IMR-90 (cell line): ENCODE measurements around the gene SLIT1.

ENCODE experiments used
- CEBPB ChIP-seq: IDR thresholded peaks from 2 replicates; pipeline ENCODE4 v1.6.1; 2012; ENCODE audit warnings: low read depth, low read length, improper control_type of control experiment
- MAFK ChIP-seq: IDR thresholded peaks from 2 replicates; pipeline ENCODE4 v1.6.1; 2012; ENCODE audit warnings: low read depth, low read length, improper control_type of control experiment
- MAZ ChIP-seq: IDR thresholded peaks from 2 replicates; pipeline ENCODE4 v1.6.1; 2012; ENCODE audit warnings: low read depth, mild to moderate bottlenecking, low read length, improper control_type of control experiment, moderate library complexity, borderline replicate concordance
- POLR2A ChIP-seq: IDR thresholded peaks from 2 replicates; pipeline ENCODE4 v1.6.1; 2012; ENCODE audit warnings: mild to moderate bottlenecking, low read depth, low read length
- RCOR1 ChIP-seq: IDR thresholded peaks from 2 replicates; pipeline ENCODE4 v1.6.1; 2012; ENCODE audit warnings: mild to moderate bottlenecking, low read length, improper control_type of control experiment; ENCODE audit not compliant: insufficient replicate concordance
- TF ChIP-seq, protein P1 (sequence below): conservative IDR thresholded peaks from 2 replicates; pipeline ENCODE4 v1.5.1; 2012; ENCODE audit warnings: mild to moderate bottlenecking, low read depth, low read length, improper control_type of control experiment

DNA sequence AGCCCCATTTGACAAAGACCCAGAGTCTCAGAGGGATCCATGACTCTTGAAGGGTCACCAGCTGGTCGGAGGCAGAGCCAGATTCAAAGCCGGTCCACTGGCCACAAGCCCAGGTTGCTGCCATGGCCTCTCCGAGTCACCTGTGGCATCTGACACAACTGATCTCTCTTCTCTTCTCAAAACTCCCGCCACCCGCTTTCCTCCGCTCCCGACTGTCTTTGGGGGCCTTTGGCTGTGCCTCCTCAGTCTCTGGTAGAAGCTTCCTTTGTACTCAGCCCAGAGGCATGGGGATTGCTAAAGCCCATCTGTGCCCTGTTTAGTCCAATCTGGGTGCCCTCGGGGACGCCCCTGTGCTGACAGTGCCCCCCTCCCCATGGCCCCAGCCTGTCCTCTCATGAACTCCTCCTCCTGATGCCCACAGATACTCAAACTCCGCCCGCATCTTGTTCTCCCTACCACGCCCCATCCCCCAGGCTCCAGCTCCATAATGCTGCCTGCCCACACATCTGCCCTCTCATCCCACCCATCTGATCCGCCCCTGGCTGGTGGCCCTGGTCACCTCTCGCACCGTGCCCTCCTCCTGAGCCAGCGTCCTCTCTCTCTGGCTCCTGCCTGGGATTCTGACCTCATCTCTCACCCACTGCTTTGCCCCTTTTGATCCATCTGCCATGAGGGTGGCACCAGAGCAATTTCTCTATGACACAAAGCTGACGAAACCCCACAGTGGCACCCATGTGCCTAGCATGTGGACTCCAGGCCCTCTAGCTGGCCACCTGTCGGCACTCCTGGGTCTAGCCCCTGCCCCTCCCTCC lies 150.6 kb downstream of the SLIT1 start:
- TF ChIP-seq POLR2A = no peak
- TF ChIP-seq RCOR1 = no peak
- TF ChIP-seq, protein P1, sequence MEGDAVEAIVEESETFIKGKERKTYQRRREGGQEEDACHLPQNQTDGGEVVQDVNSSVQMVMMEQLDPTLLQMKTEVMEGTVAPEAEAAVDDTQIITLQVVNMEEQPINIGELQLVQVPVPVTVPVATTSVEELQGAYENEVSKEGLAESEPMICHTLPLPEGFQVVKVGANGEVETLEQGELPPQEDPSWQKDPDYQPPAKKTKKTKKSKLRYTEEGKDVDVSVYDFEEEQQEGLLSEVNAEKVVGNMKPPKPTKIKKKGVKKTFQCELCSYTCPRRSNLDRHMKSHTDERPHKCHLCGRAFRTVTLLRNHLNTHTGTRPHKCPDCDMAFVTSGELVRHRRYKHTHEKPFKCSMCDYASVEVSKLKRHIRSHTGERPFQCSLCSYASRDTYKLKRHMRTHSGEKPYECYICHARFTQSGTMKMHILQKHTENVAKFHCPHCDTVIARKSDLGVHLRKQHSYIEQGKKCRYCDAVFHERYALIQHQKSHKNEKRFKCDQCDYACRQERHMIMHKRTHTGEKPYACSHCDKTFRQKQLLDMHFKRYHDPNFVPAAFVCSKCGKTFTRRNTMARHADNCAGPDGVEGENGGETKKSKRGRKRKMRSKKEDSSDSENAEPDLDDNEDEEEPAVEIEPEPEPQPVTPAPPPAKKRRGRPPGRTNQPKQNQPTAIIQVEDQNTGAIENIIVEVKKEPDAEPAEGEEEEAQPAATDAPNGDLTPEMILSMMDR = no peak
- TF ChIP-seq MAZ = no peak
- TF ChIP-seq CEBPB = no peak
- no peak for TF ChIP-seq MAFK
